ENCODE results near the gene LY86.
"Not testable (repeated sequence)": the region's sequence is repeated elsewhere in the genome, so short reads cannot be mapped to it uniquely, and the experiment has no call there.

Gene LY86

DNA sequence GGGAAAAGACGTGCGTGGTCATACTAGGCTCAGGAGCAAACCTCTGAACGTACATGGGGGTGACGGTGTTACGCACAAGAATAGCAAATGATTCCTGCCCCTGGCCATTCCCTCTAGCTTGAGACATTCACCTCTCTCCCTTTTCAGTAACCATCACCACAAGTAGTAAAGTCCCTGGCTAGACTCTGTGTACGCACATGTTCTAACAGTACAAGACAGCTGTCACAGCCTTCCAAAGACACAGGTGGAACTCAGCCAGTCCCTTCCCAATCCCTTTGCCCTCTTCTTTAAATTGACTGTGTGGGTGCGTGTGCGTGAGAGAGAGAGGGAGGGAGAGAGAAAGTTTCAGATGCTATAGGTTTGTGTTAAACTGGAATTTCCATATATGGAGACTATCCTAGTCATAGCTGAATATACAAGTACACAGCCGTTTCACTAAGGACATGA, 67.3 kb downstream of the LY86 start:
- no peak for DNase-seq

DNA sequence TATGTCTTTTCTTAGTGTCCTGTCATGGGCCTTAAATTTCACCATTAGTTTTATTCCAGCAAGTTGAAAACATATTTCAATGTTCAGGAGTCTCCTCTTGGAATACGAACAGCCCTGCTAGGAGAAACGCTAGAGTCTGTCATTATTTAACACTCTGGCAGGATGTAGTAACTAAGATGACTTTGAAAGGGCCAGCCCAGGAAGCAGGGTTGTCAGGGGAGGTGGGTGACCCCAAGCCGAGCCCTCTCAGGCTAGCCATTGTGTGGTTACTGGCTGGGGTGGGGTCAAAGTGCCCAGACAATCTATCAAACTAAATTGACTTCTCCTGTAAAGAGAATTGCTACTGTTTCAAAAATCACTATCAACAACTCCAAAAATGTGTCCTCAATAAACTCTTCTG, 67.8 kb downstream of the LY86 start:
- DNase-seq: no peak

DNA sequence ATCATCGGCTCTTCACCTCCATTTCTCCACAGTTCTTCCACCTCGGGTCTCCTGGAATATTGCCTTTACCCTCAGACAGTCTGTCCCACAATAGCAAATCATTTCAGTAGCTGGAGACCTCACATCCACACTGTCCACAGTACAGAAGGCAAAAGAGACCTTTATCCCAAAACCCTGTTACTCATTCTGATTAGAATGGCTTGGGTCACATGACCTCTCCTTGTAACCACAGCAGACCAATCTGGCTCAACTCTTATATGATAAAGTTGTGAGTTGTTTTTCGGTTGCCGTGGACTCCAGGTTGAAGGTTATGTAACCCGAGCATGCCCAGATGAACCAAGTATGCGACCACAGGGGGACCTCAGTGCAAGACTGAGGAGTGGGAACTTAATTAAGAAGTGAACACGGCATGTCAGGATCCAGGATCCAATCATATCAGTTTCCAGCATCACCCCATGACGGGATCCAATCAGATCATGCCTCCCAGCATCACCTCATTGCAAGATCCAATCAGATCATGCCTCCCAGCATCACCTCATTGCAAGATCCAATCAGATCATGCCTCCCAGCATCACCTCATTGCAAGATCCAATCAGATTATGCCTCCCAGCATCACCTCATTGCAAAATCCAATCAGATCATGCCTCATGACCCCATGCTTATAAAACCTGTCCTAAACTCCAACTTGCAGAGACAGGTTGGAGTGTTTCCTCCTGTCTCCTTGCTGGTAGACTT, 68.7 kb downstream of the LY86 start:
- no peak for DNase-seq

DNA sequence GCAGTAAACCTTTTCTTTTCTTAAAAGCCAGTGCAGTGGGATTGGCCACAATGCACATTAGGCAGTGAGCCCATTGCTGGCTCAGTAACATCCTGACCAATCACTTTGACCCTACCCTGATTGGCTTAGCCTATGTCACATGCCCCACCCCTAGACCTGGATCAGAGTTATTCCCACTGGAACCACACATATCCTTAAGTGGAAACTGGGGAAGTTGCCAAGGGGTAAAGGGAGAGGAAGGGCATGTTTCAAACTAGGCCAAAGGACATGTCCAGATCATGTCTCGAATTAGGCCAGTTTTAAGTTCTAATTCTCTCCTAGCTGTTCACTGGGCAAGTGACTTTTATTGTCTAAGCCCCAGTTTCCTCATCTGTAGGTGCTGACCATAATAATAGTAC, 69.3 kb downstream of the LY86 start:
- DNase-seq: no peak

GRCh38 chr6:6659600-6660327, 71.2 kb downstream of the LY86 start:
- DNase-seq: no peak

GRCh38 chr6:6660339-6661045, 72.0 kb downstream of the LY86 start:
- DNase-seq: no peak

GRCh38 chr6:6661191-6661590, 72.7 kb downstream of the LY86 start:
- no peak for DNase-seq

- DNase-seq: no peak
Measured at GRCh38 chr6:6661684-6662083, 73.2 kb downstream of the LY86 start.

DNA sequence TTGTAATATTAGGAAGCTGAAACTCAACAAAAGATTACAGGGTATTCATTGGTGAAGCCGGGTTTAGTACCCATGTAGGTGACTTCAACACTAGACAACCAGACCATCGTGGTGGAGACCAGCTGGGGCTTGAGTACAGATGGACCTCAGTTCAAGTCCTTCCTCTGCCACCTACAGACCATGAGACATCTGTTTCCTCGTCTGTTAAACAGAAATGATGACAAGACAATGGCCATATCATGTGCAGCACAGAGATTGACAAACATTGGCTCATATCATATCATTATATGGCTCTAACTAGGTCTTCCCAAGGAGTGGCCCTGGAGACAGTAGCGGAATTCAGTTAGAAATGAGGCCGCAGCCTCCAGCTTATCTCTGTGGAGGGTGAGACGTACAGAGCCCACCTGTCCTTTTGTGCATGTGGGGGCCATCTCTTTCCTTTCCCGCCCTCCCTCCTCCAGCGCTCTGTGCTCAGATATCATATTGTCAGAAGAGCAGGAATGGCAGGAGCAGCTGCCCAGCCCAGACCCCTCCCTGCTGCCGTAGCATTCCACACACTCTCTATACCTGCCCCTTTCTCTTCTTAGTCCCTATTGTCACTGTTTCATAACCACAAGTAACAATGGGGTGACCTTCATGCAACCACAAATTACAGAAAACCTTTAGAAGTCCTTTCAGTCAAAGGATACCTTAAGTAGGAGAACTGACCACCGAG, 75.1 kb downstream of the LY86 start:
- no peak for DNase-seq

DNA sequence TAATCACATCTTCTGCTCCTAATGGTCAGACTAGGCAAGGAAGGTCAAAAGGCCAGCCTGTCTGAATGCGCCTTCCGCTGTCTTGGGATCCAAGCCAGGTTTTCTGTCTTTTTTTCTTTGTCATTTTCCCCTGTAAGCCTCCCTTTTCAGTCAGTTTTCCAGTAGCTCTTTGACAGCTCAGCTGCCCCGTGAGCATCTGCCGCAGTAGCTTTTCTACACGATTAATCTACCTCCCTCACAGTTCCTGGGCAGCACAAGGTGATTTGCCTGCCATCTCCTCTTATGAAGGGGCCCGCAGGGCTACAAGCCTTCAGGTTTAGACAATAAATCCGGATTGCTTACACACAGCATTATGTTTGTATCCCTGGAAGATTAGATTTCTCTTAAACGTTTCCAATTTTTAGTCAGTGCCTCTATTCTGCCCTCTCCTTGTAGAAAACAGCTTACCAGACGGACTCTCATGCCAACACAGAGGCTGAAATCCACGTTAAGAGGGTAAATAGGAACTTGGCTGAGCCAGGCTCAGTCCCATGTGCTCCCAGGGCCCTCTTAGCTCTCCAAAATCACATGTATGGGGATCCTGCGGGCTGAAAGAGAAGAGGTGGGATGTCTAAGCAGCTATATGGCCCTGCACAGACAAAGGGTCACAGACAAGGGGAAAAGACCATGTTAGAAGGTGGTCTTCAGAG, 77.2 kb downstream of the LY86 start:
- DNase-seq: no peak

DNA sequence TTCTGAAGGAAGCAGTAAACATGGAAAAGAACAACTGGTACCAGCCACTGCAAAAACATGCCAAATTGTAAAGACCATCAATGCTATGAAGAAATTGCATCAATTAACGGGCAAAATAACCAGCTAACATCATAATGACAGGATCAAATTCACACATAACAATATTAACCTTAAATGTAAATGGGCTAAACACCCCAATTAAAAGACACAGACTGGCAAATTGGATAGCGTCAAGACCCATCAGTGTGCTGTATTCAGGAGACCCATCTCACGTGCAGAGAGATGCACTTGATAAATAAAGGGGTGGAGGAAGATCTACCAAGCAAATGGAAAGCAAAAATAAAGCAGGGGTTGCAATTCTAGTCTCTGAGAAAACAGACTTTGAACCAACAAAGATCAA, 81.6 kb downstream of the LY86 start:
- not testable (repeated sequence) for DNase-seq

GRCh38 chr6:6674872-6675271, 86.4 kb downstream of the LY86 start:
- DNase-seq: no peak

- peak; percentile 34 to 70 (median 66) for DNase-seq
Measured at GRCh38 chr6:6676910-6677441, 88.5 kb downstream of the LY86 start.

DNA sequence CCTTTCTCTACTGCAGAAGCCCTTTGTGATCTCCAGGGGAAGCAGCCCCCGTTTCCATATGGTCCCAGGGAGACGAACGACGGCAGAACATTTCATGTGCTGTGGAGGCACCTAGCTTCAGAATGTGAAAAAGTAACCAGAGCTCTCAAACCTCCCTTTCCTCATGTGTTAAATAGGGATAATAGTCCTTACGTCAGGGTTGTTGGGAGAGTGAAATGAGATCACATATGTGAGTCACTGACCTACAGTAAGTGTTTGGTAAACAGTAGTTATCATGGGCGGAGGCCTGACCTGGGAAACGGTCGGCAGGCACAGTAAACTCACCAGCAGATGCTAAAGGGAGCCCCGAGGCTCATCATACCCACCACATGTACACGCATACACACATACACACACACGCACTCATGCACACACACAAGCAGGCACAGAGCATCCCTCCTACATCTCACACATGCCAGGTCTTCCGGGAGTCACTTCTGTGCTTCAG, 89.7 kb downstream of the LY86 start:
- no peak for DNase-seq

DNA sequence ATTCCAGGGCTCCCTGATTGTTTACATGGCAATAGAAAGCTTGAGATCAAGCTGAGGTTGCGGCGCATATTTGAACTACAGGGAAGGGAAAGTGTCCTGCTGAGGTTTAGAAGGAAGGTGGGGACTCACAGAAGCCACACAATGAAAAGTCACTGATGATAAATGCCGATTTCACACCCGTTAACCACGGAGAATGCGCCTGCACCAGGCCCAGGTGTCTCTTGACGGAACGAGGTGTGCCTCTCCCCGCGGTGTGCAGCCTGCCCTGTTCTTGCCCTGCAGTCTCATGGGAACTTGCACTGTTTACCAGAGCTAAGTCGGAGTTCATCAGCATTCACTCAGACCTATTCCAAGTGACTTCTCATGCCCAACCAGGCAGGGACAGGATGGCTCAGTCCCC, 90.3 kb downstream of the LY86 start:
- DNase-seq: no peak

- no peak for DNase-seq
Measured at GRCh38 chr6:6679633-6680032, 91.1 kb downstream of the LY86 start.

- DNase-seq: no peak
Measured at GRCh38 chr6:6680526-6680925, 92.0 kb downstream of the LY86 start.

- DNase-seq: no peak
Measured at GRCh38 chr6:6681075-6681849, 92.7 kb downstream of the LY86 start.

DNA sequence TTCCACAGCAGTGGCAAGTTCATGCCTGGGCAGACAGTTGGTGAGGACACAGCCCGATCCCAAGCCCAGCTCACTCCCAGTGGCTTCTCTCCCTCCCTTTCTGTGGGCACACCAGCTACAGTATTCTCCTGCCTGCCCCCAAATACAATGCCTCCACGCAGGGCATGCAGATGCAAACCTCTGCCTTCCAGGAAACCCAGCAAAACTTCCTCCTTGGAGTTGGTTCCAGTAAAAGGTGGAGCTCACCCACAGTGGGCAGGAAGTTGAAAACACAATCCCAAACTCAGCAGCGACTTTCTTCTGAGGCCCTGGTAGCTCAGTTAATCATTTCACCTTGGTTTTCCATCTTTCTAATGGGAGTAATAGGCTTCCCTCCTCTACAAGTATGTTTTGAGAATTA, 93.7 kb downstream of the LY86 start:
- no peak for DNase-seq

GRCh38 chr6:6683969-6684833, 95.7 kb downstream of the LY86 start:
- DNase-seq: no peak

Measured in activated naive CD4-positive, alpha-beta T cell (primary cell).